Small intestine (tissue), 7 donors: ENCODE results near the gene WRNIP1. TPM values are rescaled to one million over a fixed set of nuclear protein-coding genes. Genes with fewer than 3 reads are reported as not detected.

Source experiments
- DNase-seq, 2 donors: peaks; one replicate each; pipeline versions ENCODE4 v3.0.0 to v3.0.0-alpha.2; 2013
- FAIRE-seq: peaks from 2 replicates; lab custom pipeline; 2012; peaks lifted over from hg19 to GRCh38; lab: Jason Lieb, UNC
- H3K27ac ChIP-seq, 3 donors: one replicate each; pipeline ENCODE4 v1.5.1; 2013; ENCODE audit warnings: low read length in 2 of 3, mild to moderate bottlenecking in 2 of 3, control low read depth in 1 of 3, inconsistent platforms in 1 of 3, low read depth in 1 of 3, moderate library complexity in 1 of 3
- H3K27me3 ChIP-seq, 3 donors: one replicate each; pipeline ENCODE4 v1.6.1; 2013; ENCODE audit warnings: low read length in 3 of 3, inconsistent platforms in 1 of 3; ENCODE audit not compliant: control insufficient read depth in 3 of 3, insufficient read depth in 3 of 3
- H3K36me3 ChIP-seq, 3 donors: one replicate each; pipeline ENCODE4 v1.6.1; 2013; ENCODE audit warnings: low read length in 3 of 3, inconsistent platforms in 1 of 3, low read depth in 1 of 3, mild to moderate bottlenecking in 1 of 3, moderate library complexity in 1 of 3; ENCODE audit not compliant: control insufficient read depth in 3 of 3, insufficient read depth in 2 of 3
- H3K4me1 ChIP-seq, 3 donors: one replicate each; pipeline ENCODE4 v1.6.1; 2013; ENCODE audit warnings: low read length in 2 of 3, inconsistent platforms in 1 of 3, low read depth in 1 of 3, mild to moderate bottlenecking in 1 of 3, moderate library complexity in 1 of 3; ENCODE audit not compliant: control insufficient read depth in 3 of 3, insufficient read depth in 2 of 3
- H3K4me3 ChIP-seq, 3 donors: one replicate each; pipeline ENCODE4 v1.5.1; 2013; ENCODE audit warnings: low read length in 3 of 3, control low read depth in 1 of 3, inconsistent platforms in 1 of 3, low read depth in 1 of 3, mild to moderate bottlenecking in 1 of 3, moderate library complexity in 1 of 3
- H3K9me3 ChIP-seq, 2 donors: one replicate each; pipeline ENCODE4 v1.6.1; 2013; ENCODE audit warnings: low read depth in 1 of 2, low read length in 1 of 2; ENCODE audit not compliant: control insufficient read depth in 2 of 2, insufficient read depth in 1 of 2
- WGBS, 3 donors: extraction: QIAGEN DNeasy Blood & Tissue Kit; methylation state at CpG; one replicate each; pipeline ENCODE4 v1.1.7; 2013; 5-methylcytosine and 5-hydroxymethylcytosine counted together
- polyA plus RNA-seq, 4 donors: library from polyadenylated mRNA; stranded (reverse) in 3 of 4; unstranded in 1 of 4; fragments of 200-250 nt in 3 of 4; fragments of 120-200 nt in 1 of 4; gene quantifications; one replicate each; pipeline versions ENCODE4 v1.2.1 to v1.2.3, GENCODE V29; 2013
- donor health status: healthy with polysubstance abuse.
- donor health status: control.
- donor health status: control.
- donor health status: Bipolar disorder and iron deficiency.
- donor health status: healthy.

Gene WRNIP1
- polyA plus RNA-seq, 4 donors: 35.1 to 52.2 (median 43.6) TPM

DNA sequence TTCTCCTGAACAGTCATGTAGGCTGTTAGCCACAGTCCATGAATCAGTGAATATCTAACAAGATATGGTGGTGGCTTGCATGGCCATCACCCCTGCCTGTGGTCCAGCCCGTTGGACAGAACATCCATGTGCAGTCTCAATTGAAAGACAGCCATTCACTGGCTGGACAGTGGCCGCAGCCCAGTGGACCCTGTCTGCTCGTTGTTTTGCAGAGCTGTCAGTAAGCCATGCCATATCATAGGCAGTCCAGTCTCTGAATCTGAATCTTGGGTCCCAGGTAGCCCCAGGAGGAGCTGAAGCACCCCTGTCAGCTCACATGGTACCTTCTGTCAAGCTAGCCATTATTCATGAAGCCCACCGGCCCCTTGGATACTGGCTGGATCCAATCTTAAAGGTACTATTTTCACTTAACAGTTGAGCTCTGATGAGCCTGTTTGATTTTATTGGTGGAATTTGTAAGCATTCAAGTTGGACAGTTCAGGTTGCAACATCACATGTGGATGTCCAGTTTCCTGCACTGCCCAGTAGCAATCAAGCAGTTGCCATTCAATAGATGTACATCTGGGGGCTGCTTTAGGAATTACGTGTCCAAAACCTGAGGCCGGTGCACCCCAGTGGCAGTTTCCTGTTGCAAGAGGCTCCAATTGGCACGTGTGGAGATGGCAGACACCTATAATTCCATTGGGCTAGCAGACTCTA, 38.7 kb downstream of the WRNIP1 start:
- Histone ChIP-seq H3K4me3 (no peak overlapping the region), H3K27ac (no peak overlapping the region), H3K27me3 (no peaks in the 10 kb centered on the region), H3K9me3 (no peaks in the 10 kb centered on the region), H3K36me3 (peaks cover 0 to 8% (median 0%) of the 10 kb centered on the region in 3 donors), H3K4me1 (peaks cover 0 to 6% (median 4%) of the 10 kb centered on the region in 3 donors)
- 87 to 90% (median 89%) methylated on average over 7 of the region's 7 CpGs for WGBS, 3 donors
- no peak for FAIRE-seq
- no peak for DNase-seq

DNA sequence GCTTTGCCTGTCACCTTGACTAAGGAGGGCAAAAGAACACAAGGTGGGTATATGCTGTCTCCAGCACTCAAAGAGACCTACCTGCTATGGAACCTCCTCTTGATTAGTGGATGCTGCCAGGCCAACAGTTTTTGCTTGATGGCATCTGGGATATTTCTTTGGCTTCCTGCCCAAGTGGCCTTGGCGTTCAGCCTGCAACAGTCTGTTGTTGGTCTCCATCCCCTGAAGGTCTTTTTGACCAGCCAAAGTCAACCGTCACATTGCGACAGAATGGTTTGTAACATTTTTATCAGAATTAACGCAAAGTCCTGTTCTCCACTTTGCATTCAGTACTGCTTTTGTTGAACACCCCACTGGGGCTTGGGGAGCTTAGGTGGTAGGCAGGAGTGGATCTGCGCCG, 39.3 kb downstream of the WRNIP1 start:
- Histone ChIP-seq H3K27ac (no peak overlapping the region), H3K4me1 (peaks cover 2 to 10% (median 6%) of the 10 kb centered on the region in 3 donors), H3K27me3 (no peaks in the 10 kb centered on the region), H3K9me3 (no peaks in the 10 kb centered on the region), H3K4me3 (no peak overlapping the region), H3K36me3 (peaks cover 0 to 8% (median 0%) of the 10 kb centered on the region in 3 donors)
- FAIRE-seq (no peak), DNase-seq (no peak)
- 79 to 84% (median 83%) methylated on average over 6 of the region's 6 CpGs for WGBS, 3 donors

DNA sequence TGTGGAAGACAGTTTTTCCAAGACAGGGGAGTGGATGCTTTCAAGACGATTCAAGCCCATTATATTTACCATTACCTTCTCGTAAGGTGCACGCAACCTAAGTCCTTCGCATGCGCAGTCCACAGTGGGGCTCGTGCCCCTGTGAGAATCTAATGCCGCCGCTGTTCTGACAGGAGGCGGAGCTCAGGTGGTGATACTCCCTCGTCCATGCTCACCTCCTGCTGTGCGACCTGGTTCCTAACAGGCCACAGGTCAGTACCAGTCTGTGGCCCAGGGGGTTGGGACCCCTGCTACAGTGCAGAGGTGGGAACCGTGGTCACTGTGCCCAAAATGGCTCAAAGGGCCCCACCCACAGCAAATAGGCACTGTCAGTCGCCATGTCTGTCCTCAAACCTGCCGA, 39.8 kb downstream of the WRNIP1 start:
- Histone ChIP-seq H3K4me3 (no peak overlapping the region), H3K36me3 (peaks cover 0 to 8% (median 0%) of the 10 kb centered on the region in 3 donors), H3K9me3 (no peaks in the 10 kb centered on the region), H3K27me3 (no peaks in the 10 kb centered on the region), H3K4me1 (peaks cover 4 to 15% (median 6%) of the 10 kb centered on the region in 3 donors), H3K27ac (no peak overlapping the region)
- FAIRE-seq (no peak), DNase-seq (no peak)
- WGBS, 3 donors: 94 to 96% (median 96%) methylated on average over 14 of the region's 14 CpGs

DNA sequence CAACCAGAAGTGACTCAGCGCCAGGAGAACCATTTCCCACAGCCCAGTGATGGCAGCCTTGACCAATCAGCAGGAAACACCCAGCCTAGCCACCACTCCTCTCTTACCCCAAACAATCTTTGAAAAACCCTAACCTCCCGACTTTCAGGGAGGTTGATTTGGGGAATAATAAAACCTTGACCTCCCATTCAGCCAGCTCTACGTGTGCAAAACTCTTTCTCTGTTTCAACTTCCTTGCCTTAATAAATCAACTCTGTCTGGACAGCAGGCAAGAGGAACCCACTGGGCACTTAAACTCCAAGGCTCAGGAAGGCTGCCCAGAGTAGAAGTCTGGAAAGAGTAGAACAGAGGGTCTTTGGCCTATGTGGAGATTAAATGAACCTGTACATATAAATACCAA, 41.5 kb downstream of the WRNIP1 start:
- no peak for FAIRE-seq
- Histone ChIP-seq H3K27me3 (no peaks in the 10 kb centered on the region), H3K4me1 (peaks cover 4 to 28% (median 6%) of the 10 kb centered on the region in 3 donors), H3K36me3 (peaks cover 0 to 3% (median 0%) of the 10 kb centered on the region in 3 donors), H3K27ac (no peak overlapping the region), H3K9me3 (no peaks in the 10 kb centered on the region), H3K4me3 (no peak overlapping the region)
- 68 to 83% (median 76%) methylated on average over 3 of the region's 3 CpGs for WGBS, 3 donors
- no peak for DNase-seq

DNA sequence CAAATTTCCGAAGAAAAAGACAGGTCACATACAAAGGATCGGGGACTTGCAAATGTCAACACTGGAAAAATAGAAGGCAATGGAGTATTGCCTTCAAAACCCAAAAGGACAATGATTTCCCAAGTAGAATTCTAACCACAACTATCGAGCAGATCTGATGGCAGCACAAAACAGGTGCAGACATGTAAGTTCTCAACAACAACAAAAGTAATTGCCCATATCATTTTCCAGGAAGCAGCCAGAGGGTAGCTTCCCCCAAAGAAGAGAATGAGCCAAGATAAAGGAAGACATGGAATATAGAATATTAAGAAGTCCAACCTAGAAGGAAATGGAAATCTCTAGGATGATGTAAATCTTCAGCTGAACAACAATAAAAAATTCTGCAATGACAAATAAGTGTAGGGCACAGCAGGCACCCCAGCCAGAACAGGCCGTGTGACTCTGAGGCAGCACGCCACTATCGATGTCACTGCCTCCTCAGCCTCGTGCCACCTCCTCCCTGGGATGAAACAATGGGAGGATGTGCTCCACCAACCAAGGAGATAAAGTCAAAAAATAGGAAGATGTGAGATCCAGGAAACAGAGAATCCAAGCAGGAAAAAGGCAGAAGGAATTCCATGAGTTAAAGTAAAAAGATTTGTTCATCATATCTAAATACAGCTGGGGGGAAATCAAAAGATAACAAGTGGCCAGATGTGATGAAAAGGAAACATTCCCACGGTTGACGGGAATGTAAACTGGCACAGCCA, 42.3 kb downstream of the WRNIP1 start:
- H3K4me1 ChIP-seq: peaks cover 4 to 28% (median 6%) of the 10 kb centered on the region in 3 donors
- peaks cover 0 to 3% (median 0%) of the 10 kb centered on the region in 3 donors for H3K36me3 ChIP-seq
- DNase-seq (no peak), FAIRE-seq (no peak)
- no peak overlapping the region for H3K4me3 ChIP-seq
- H3K9me3 ChIP-seq: no peaks in the 10 kb centered on the region
- H3K27me3 ChIP-seq: no peaks in the 10 kb centered on the region
- no peak overlapping the region for H3K27ac ChIP-seq
- WGBS, 3 donors: 58 to 71% (median 66%) methylated on average over 9 of the region's 9 CpGs

DNA sequence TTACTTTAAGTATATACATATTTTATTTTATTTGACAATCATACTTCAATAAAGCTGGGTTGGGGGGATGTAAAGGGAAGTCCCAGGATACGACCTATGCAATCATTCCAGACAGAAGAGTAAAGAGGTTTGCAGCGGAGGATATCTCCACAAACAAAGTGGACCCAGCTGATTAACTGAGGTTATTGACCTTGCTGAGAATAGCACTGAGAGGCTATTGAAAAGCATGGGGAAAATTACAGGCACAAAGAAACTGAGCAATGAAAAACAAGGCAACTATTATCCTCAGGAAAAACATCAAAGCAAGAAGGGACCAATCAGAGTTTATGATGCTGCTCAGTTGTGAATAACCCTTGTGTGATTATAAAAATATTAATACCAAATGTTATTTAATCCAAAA, 43.8 kb downstream of the WRNIP1 start:
- 70 to 80% (median 73%) methylated on average over 2 of the region's 2 CpGs for WGBS, 3 donors
- no peak for FAIRE-seq
- Histone ChIP-seq H3K9me3 (no peaks in the 10 kb centered on the region), H3K27ac (peak overlapping the region in 1 of 3 donors; percentile 87), H3K27me3 (no peaks in the 10 kb centered on the region), H3K36me3 (peaks cover 0 to 3% (median 0%) of the 10 kb centered on the region in 3 donors), H3K4me1 (peaks cover 4 to 28% (median 6%) of the 10 kb centered on the region in 3 donors), H3K4me3 (no peak overlapping the region)
- peak in 1 of 2 donors; percentile 53 for DNase-seq

DNA sequence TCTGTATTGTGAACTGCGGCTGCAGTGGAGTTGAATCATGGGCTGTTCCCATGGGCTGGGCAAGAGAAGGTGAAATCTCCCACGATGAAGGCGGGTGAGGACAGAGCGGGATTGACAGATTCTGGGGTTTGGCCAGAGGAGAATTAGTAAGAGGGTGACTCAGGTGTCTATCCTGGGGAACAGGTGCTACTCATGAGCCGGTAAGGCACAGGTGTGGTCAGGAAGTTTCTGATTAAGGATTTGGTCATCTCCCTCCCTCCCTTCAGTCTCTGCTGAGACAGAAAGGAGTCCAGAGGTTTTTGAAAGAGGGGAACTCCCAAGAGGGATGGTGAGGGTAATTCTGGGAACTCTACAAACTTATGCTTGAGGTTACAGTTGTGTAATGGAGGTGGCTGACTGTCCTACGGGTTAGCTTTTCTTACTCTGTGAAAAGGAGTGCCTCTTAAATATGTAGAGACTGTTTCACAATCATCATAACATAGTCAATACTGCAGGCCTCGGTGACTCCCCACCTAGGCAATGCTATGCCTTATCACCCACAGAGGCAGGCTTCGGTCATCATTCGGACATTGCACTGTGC, 45.0 kb downstream of the WRNIP1 start:
- FAIRE-seq: no peak

DNA sequence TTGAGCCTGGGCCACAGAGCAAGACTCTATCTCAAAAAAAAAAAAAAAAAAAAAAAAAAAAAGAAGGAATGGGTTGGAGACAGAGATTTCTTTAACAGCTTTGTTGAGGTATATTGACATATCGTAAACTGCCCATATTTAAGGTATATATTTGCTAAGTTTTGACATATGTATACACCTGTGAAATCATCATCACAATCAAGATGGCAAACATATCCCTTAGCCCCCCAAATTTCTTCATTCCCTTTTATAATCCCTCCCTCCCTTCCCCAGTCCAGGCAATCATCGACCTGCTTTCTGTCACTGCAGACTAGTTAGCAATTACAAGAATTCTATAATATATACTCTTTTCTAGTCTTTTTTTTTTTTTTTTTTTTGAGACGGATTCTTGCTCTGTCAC, 47.5 kb downstream of the WRNIP1 start:
- WGBS, 3 donors: 70 to 97% (median 82%) methylated on average over 3 of the region's 3 CpGs
- FAIRE-seq (no peak), DNase-seq (no peak)
- Histone ChIP-seq H3K4me1 (peaks cover 3 to 31% (median 4%) of the 10 kb centered on the region in 3 donors), H3K27me3 (no peaks in the 10 kb centered on the region), H3K36me3 (peaks cover 0 to 3% (median 0%) of the 10 kb centered on the region in 3 donors), H3K9me3 (peaks cover 0 to 6% of the 10 kb centered on the region in 2 donors), H3K27ac (no peak overlapping the region), H3K4me3 (no peak overlapping the region)

More for the DNA sequence above, 45.0 kb downstream of the WRNIP1 start:
- Histone ChIP-seq H3K27ac (peak overlapping the region; percentile 56 to 87 (median 60)), H3K27me3 (no peaks in the 10 kb centered on the region), H3K9me3 (no peaks in the 10 kb centered on the region), H3K4me3 (no peak overlapping the region), H3K4me1 (peaks cover 4 to 28% (median 6%) of the 10 kb centered on the region in 3 donors), H3K36me3 (peaks cover 0 to 3% (median 0%) of the 10 kb centered on the region in 3 donors)
- peak; percentile 81 to 86 for DNase-seq
- WGBS, 3 donors: 22 to 60% (median 35%) methylated on average over 9 of the region's 9 CpGs
